Hepatocyte (in vitro differentiated cells): ENCODE data around the gene CSTPP1. TPM values are rescaled to one million over a fixed set of nuclear protein-coding genes. Genes with fewer than 3 reads are reported as not detected.
"Not testable (repeated sequence)": the region's sequence is repeated elsewhere in the genome, so short reads cannot be mapped to it uniquely, and the experiment has no call there.

ENCODE experiments used
- DNase-seq: peaks from one replicate; pipeline ENCODE4 v3.0.0-alpha.2; 2016; ENCODE audit warnings: low spot score
- H2AFZ ChIP-seq: fragments of 200-600 bp; sonication (generic); 2 replicates; pipeline ENCODE4 v1.6.0; 2016; ENCODE audit warnings: antibody characterized with exemption, mild to moderate bottlenecking
- H3K27ac ChIP-seq: fragments of 200-600 bp; sonication (generic); 2 replicates; pipeline ENCODE4 v1.5.1; 2016; ENCODE audit warnings: mild to moderate bottlenecking
- H3K27me3 ChIP-seq: fragments of 200-600 bp; sonication (generic); 2 replicates; pipeline ENCODE4 v1.6.1; 2016
- H3K36me3 ChIP-seq: fragments of 200-600 bp; sonication (generic); replicated peaks from 2 replicates; pipeline ENCODE4 v1.5.1; 2016; ENCODE audit warnings: low read depth; ENCODE audit not compliant: insufficient read depth
- H3K4me1 ChIP-seq: fragments of 200-600 bp; sonication (generic); 2 replicates; pipeline ENCODE4 v1.5.1; 2016; ENCODE audit warnings: mild to moderate bottlenecking, moderate library complexity; ENCODE audit not compliant: insufficient read depth
- H3K4me2 ChIP-seq: fragments of 200-600 bp; sonication (generic); 2 replicates; pipeline ENCODE4 v1.6.0; 2016
- H3K4me3 ChIP-seq: fragments of 200-600 bp; sonication (generic); 2 replicates; pipeline ENCODE4 v1.5.1; 2016; ENCODE audit warnings: mild to moderate bottlenecking
- H3K79me2 ChIP-seq: fragments of 200-600 bp; sonication (generic); 2 replicates; pipeline ENCODE4 v1.6.0; 2017; ENCODE audit warnings: mild to moderate bottlenecking
- H3K9me2 ChIP-seq: fragments of 200-600 bp; sonication (generic); replicated peaks from 2 replicates; pipeline ENCODE4 v1.6.0; 2017; ENCODE audit warnings: mild to moderate bottlenecking; ENCODE audit not compliant: insufficient read depth
- H3K9me3 ChIP-seq: fragments of 200-600 bp; sonication (generic); 2 replicates; pipeline ENCODE4 v1.5.1; 2016; ENCODE audit warnings: low read depth, mild to moderate bottlenecking
- H4K20me1 ChIP-seq: fragments of 200-600 bp; sonication (generic); 2 replicates; pipeline ENCODE4 v1.6.0; 2016; ENCODE audit warnings: mild to moderate bottlenecking; ENCODE audit not compliant: insufficient read depth, poor library complexity, severe bottlenecking
- EZH2 ChIP-seq: fragments of 200-600 bp; sonication (generic); IDR thresholded peaks from 2 replicates; pipeline ENCODE4 v1.6.1; 2016; ENCODE audit warnings: antibody characterized with exemption, mild to moderate bottlenecking, borderline replicate concordance
- EZH2phosphoT487 ChIP-seq: fragments of 200-600 bp; sonication (generic); IDR thresholded peaks from one replicate; pipeline ENCODE4 v1.6.1; 2018; ENCODE audit warnings: antibody characterized with exemption, mild to moderate bottlenecking, low read depth, moderate library complexity; ENCODE audit not compliant: unreplicated experiment, severe bottlenecking
- WGBS: methylation state at CpG from one replicate; pipeline ENCODE4 v1.1.6; 2016; ENCODE audit warnings: low lambda C conversion rate; ENCODE audit errors: missing lambda C conversion rate; 5-methylcytosine and 5-hydroxymethylcytosine counted together
- polyA plus RNA-seq: library from polyadenylated mRNA; unstranded; fragments of >200 nt; fragmentation: Nextera tagmentation; extraction: Ambion mirVana; gene quantifications from 2 replicates; pipeline ENCODE4 v1.2.1, GENCODE V29; 2016
- total RNA-seq: library from RNA; depleted of rRNA; stranded (reverse); fragments of >200 nt; gene quantifications from 2 replicates; pipeline ENCODE4 v1.2.3, GENCODE V29; 2014
- TF ChIP-seq, protein P1 (sequence below): fragments of 200-600 bp; sonication (generic); IDR thresholded peaks from 2 replicates; pipeline ENCODE4 v1.5.1; 2016; ENCODE audit warnings: antibody characterized with exemption, mild to moderate bottlenecking; ENCODE audit not compliant: poor library complexity

Gene CSTPP1
- total and polyA plus RNA-seq, 2 experiments from 2014 or later, result 23.0 to 44.3 TPM

DNA sequence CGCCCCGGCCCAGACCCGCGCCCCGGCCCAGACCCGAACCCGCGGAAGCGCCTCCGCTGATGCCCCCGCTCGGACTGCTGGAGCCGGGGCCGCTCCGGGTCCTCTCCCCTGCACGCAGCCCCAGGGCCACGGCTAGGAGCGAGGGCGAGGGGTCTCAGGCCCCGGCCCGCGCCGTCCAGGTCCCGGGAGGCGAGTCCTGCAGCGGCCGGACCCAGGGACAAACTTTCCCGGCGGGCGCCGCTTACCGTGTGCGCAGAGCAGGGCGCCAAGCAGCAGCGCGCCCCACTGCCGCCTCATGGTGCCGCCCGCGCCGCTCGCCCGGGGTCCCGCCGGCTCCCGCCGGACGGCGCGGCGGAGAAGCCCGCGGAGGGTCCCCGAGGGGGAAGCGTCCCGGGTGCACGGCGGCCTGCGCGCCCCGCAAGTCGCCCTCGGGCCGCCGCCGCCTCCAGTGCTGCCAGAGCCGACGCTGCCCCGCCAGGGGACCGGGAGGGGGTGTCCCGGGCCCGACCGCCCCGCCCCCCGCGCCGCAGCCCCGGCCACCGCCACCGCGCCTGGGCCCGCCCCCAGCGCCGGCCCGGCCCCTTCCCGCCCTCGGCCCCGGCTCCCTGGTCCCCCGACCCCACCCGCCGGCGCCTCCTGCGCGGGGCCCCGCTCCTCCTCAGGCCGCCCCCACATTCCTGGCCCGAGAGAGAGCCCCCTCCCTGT is 18.3 kb upstream of the CSTPP1 start, which contains the start of gene LRP4:
Gene LRP4, minus strand, starts transcription at position 468 of the 705 bp plus-strand sequence. Its CDS starts 171 bp downstream, at position 297.
- DNase-seq, result peak; percentile 68
- 2% methylated on average over 38 of the region's 97 CpGs for WGBS
- H2AFZ ChIP-seq, result peak within 1 kb of the TSS; percentile 62

GRCh38 chr11:46918788-46919513 is 17.6 kb upstream of the CSTPP1 start:
- Histone ChIP-seq H3K4me2 (peak overlapping the region; percentile 98), H2AFZ (peak overlapping the region; percentile 62), H3K27me3 (no peaks in the 10 kb centered on the region), H3K79me2 (peaks cover 15% of the 10 kb centered on the region), H3K4me3 (peak overlapping the region; percentile 33), H3K4me1 (peaks cover 13% of the 10 kb centered on the region), H3K27ac (peak overlapping the region; percentile 50), H4K20me1 (no peaks in the 10 kb centered on the region), H3K9me2 (no peaks in the 10 kb centered on the region), H3K36me3 (no peaks in the 10 kb centered on the region), H3K9me3 (no peaks in the 10 kb centered on the region)
- DNase-seq, result no peak
- WGBS, result 16% methylated on average over 17 of the region's 17 CpGs
- TF ChIP-seq EZH2phosphoT487, result no peak
- no peak for TF ChIP-seq EZH2
- TF ChIP-seq, protein P1, sequence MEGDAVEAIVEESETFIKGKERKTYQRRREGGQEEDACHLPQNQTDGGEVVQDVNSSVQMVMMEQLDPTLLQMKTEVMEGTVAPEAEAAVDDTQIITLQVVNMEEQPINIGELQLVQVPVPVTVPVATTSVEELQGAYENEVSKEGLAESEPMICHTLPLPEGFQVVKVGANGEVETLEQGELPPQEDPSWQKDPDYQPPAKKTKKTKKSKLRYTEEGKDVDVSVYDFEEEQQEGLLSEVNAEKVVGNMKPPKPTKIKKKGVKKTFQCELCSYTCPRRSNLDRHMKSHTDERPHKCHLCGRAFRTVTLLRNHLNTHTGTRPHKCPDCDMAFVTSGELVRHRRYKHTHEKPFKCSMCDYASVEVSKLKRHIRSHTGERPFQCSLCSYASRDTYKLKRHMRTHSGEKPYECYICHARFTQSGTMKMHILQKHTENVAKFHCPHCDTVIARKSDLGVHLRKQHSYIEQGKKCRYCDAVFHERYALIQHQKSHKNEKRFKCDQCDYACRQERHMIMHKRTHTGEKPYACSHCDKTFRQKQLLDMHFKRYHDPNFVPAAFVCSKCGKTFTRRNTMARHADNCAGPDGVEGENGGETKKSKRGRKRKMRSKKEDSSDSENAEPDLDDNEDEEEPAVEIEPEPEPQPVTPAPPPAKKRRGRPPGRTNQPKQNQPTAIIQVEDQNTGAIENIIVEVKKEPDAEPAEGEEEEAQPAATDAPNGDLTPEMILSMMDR, result no peak

More for the DNA sequence above, 18.3 kb upstream of the CSTPP1 start, which contains the start of gene LRP4:
- Histone ChIP-seq H3K27ac (peak within 1 kb of the TSS; percentile 50), H3K9me2 (no peaks in the 10 kb centered on the region), H3K79me2 (peaks cover 22% of the 10 kb centered on the region), H3K4me2 (peak within 1 kb of the TSS; percentile 98), H4K20me1 (no peaks in the 10 kb centered on the region), H3K9me3 (no peaks in the 10 kb centered on the region), H3K27me3 (no peaks in the 10 kb centered on the region), H3K4me1 (peaks cover 20% of the 10 kb centered on the region), H3K36me3 (no peaks in the 10 kb centered on the region), H3K4me3 (peak within 1 kb of the TSS; percentile 88)
- TF ChIP-seq EZH2phosphoT487, result no peak

GRCh38 chr11:46920755-46921154 is 15.8 kb upstream of the CSTPP1 start:
- Histone ChIP-seq H3K79me2 (no peaks in the 10 kb centered on the region), H3K9me3 (no peaks in the 10 kb centered on the region), H3K4me3 (no peak overlapping the region), H4K20me1 (no peaks in the 10 kb centered on the region), H3K4me2 (no peak overlapping the region), H3K36me3 (no peaks in the 10 kb centered on the region), H3K27ac (peak overlapping the region; percentile 43), H3K4me1 (peaks cover 8% of the 10 kb centered on the region), H3K27me3 (no peaks in the 10 kb centered on the region), H3K9me2 (no peaks in the 10 kb centered on the region), H2AFZ (no peak overlapping the region)
- 60% methylated on average over 4 of the region's 4 CpGs for WGBS
- peak; percentile 61 for DNase-seq
- TF ChIP-seq EZH2 (no peak), EZH2phosphoT487 (no peak)
- TF ChIP-seq, protein P1, result no peak

- not testable (repeated sequence) for H3K79me2 ChIP-seq, H2AFZ ChIP-seq, H3K4me3 ChIP-seq, H4K20me1 ChIP-seq, H3K4me1 ChIP-seq, H3K27ac ChIP-seq, DNase-seq, H3K9me2 ChIP-seq, H3K9me3 ChIP-seq, H3K4me2 ChIP-seq, H3K27me3 ChIP-seq, H3K36me3 ChIP-seq
- WGBS, result 81% methylated on average over 4 of the region's 4 CpGs
Measured at GRCh38 chr11:46927928-46928327, 8.6 kb upstream of the CSTPP1 start.

- H3K27me3 ChIP-seq, H2AFZ ChIP-seq, DNase-seq, H3K4me1 ChIP-seq, H3K4me3 ChIP-seq, H3K27ac ChIP-seq, H3K9me3 ChIP-seq, H3K9me2 ChIP-seq, H3K36me3 ChIP-seq, H3K79me2 ChIP-seq, H3K4me2 ChIP-seq, H4K20me1 ChIP-seq: not testable (repeated sequence)
- 57% methylated on average over 1 of the region's 1 CpG for WGBS
Measured at GRCh38 chr11:46928701-46929100, 7.9 kb upstream of the CSTPP1 start.
